Breast epithelium (tissue), 3 donors: ENCODE results near the gene KIFAP3.

ENCODE experiments used
- CTCF ChIP-seq, 3 donors: fragments of 450-650 bp; IDR thresholded peaks; one replicate each; pipeline ENCODE4 v1.5.1; 2016 to 2017; ENCODE audit warnings: antibody characterized with exemption in 3 of 3, mild to moderate bottlenecking in 3 of 3, moderate library complexity in 3 of 3
- POLR2A ChIP-seq: fragments of 450-650 bp; IDR thresholded peaks from one replicate; pipeline ENCODE4 v1.6.1; 2016; ENCODE audit warnings: antibody characterized with exemption, mild to moderate bottlenecking, moderate library complexity

DNA sequence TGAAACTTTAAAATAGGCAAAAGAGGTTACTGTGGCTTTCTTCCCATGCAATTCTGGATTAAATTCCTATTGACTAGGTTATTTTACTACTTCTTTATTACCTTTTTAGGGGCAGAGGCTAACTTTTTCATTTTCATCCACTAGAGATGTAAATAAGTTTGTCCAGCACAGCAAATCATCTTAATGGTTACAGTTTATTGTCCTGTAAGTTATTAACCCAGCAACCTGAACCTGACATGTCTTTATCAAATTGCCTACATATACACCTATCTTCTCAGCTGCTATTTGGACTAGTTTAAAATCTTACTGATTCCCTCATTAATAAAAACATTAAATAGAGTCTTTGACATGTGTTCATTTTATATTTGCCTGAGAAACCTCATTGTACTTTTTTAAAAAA, 173.9 kb downstream of the KIFAP3 start:
- no peak for TF ChIP-seq CTCF (IDR thresholded peaks at IDR 0.05)
- no peak for TF ChIP-seq POLR2A
